Urinary bladder (tissue), 4 donors: Measurements from ENCODE around the gene PIP4K2A. TPM values are rescaled to one million over a fixed set of nuclear protein-coding genes. Genes with fewer than 3 reads are reported as not detected.

Experiments
- DNase-seq: peaks from one replicate; pipeline ENCODE4 v3.0.0-alpha.2; 2015; ENCODE audit errors: extremely low spot score
- H3K27ac ChIP-seq: one replicate; pipeline ENCODE4 v1.5.1; 2013; ENCODE audit warnings: low read depth, mild to moderate bottlenecking, moderate library complexity
- H3K36me3 ChIP-seq: one replicate; pipeline ENCODE4 v1.6.1; 2013; ENCODE audit warnings: mild to moderate bottlenecking, moderate library complexity; ENCODE audit not compliant: insufficient read depth
- H3K4me1 ChIP-seq: one replicate; pipeline ENCODE4 v1.6.1; 2013; ENCODE audit warnings: mild to moderate bottlenecking, moderate library complexity; ENCODE audit not compliant: insufficient read depth
- H3K4me3 ChIP-seq: one replicate; pipeline ENCODE4 v1.5.1; 2013; ENCODE audit warnings: low read depth, low read length
- WGBS: extraction: QIAGEN DNeasy Blood & Tissue Kit; methylation state at CpG from one replicate; pipeline ENCODE4 v1.1.7; 2013; 5-methylcytosine and 5-hydroxymethylcytosine counted together
- polyA plus RNA-seq: library from polyadenylated mRNA; stranded (reverse); fragments of 200-250 nt; gene quantifications from one replicate; pipeline ENCODE4 v1.2.3, GENCODE V29; 2013
- total RNA-seq: library from RNA; depleted of rRNA; stranded (reverse); fragments of >200 nt; gene quantifications from one replicate; pipeline ENCODE4 v1.2.3, GENCODE V29; 2014
- donor health status: healthy with polysubstance abuse.
- donor health status: healthy.

Gene PIP4K2A
- total and polyA plus RNA-seq, 2 donors: 27.0 to 29.1 TPM

DNA sequence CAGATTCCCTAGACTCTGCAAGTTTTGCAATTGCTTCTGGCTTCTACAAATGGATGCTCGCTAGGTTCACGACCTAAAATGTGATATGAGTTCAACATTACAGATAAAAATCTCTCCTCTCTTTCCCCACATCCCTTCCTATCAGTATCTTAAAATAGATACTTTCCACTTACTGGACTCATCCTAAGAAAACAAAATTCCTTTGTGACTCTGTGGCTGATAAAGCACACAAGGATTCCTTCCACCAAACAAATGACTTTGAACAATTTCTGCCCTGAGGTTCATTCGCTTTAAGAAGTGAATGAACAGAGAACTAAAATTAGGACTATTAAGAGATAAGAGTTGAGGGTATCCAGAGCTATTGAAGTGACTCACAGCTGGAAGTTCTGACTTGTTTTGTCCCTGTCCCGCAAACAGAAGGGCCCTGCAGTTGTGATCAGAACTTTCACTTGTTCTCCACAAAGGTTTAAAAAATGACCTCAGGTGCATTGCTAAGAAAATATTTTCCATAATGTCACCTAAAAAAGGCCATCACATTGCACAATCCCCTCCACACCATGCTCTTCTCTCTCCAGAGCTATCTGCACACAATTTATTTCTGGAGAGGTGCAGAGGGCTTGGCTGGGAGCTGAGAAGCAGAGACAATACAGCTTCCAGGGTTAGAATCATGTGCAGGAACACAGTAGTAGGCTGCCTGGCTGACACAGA lies 96.1 kb downstream of the PIP4K2A start:
- H3K4me1 ChIP-seq: peaks cover 5% of the 10 kb centered on the region
- WGBS: 36% methylated on average over 4 of the region's 4 CpGs
- no peak for DNase-seq
- no peak overlapping the region for H3K4me3 ChIP-seq
- H3K36me3 ChIP-seq: no peaks in the 10 kb centered on the region
- H3K27ac ChIP-seq: peak overlapping the region; percentile 17

DNA sequence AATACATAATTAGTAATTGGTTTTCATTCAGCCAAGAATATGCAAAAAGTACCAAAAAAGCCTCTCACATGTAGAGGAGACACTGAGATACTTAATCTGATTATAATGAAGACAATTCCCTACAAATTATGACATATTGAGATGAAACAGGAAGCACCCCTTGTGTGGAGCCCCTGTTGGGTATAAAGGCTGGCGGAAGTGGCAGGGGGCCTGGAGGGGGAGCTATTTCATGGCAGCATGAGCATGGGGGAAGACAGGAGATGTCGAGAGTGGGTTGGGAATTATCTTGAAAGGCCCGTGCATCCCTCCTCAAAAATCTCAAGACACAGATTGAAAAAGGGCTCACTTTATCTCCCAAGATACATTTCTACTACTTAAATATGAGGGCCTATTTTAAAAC lies 96.9 kb downstream of the PIP4K2A start:
- H3K4me1 ChIP-seq: peaks cover 5% of the 10 kb centered on the region
- 81% methylated on average over 3 of the region's 3 CpGs for WGBS

DNA sequence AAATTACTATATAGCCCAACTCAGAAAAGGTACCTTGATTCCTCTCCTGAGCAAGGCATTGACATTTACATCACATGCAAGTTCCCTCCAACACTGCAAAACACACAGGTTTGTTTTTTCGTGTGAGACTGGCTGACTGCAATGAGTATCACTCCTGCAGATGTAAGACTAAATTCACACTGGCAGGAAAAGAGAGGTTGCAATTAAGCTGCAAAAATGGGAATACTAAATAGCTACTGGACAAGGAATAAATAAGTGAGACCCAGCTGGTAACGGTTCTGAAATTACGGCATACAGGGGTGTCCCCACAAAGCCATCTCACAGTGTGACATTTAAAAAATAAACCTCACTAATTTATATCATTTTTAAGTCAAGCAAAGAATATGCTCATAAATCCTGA lies 97.3 kb downstream of the PIP4K2A start:
- no peak overlapping the region for H3K4me3 ChIP-seq
- peaks cover 5% of the 10 kb centered on the region for H3K4me1 ChIP-seq
- 90% methylated on average over 3 of the region's 3 CpGs for WGBS
- H3K27ac ChIP-seq: no peak overlapping the region
- H3K36me3 ChIP-seq: no peaks in the 10 kb centered on the region
- no peak for DNase-seq

More for the DNA sequence above, 96.9 kb downstream of the PIP4K2A start:
- Histone ChIP-seq H3K27ac (no peak overlapping the region), H3K36me3 (no peaks in the 10 kb centered on the region), H3K4me3 (no peak overlapping the region)
- no peak for DNase-seq

DNA sequence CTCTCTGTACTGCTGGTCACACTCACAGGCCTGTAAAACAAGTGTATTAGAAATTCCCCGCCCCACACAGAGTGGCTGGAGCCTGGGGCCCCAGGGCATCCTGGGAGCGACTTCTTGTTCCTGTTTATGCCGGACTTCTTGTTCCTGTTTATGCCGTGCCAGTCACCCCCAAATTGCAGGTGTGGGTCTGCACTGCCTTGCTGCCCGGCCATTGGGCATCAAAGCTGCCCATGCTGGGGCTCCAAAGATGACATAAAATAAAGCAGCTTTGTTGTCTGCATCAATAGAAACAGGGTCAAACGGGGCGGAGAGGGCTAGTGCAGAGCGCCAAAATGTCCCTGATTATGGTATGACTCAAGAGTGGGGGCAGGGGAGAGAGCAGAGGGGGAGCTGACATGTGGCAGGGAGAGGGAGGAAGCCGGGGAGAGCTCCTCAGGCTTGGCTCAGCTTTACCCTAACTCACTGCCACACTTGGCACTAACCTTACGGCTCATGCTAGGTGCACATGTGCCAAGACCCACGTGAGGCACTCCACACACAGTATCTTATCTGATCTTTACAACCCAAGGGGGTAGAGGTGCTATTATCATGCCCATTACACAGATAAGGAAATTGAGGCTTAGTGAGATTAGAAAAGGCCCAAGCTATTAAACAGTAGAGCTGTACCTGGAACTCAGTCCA lies 98.4 kb downstream of the PIP4K2A start:
- no peak overlapping the region for H3K27ac ChIP-seq
- no peaks in the 10 kb centered on the region for H3K36me3 ChIP-seq
- H3K4me3 ChIP-seq: no peak overlapping the region
- DNase-seq: no peak
- H3K4me1 ChIP-seq: peaks cover 4% of the 10 kb centered on the region
- WGBS: 64% methylated on average over 11 of the region's 11 CpGs

DNA sequence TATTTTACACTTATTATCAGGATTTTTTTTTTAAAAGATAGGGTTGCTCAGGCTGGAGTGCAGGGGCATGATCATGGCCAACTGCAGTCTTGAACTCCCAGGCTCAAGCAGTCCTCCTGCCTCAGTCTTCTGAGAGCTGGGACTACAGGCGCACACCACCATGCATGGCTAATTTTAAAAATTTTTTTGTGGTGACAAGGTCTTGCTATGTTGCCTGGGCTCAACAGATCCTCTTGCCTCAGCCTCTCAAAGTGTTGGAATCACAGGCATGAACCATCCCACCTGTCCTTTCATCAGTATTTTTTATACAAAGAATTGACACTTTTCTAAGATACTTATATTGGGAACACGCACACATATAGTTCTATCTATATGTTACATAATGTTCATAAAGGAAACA lies 99.3 kb downstream of the PIP4K2A start:
- no peaks in the 10 kb centered on the region for H3K4me1 ChIP-seq
- H3K4me3 ChIP-seq: no peak overlapping the region
- H3K36me3 ChIP-seq: no peaks in the 10 kb centered on the region
- no peak overlapping the region for H3K27ac ChIP-seq
- 97% methylated on average over 2 of the region's 2 CpGs for WGBS
- no peak for DNase-seq

DNA sequence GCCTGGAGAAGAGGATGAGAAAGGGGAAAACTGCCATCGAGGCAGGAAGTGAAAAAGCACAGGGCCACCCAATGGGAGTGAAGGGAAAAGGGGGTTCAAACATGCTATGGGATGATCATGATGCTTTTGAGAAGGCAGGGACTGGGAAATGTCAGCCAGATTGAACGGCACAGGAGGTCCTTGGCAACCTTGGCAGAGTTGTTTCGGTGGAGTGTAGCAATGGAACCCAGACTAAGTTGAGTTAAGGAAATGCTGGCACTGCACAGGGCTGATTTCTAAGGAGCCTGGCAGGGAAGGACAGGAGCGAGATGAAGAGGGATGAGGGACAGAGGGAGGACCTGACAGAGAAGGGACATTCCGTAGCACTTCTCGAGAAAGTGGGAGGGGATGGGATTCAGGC lies 101.4 kb downstream of the PIP4K2A start:
- Histone ChIP-seq H3K4me3 (no peak overlapping the region), H3K27ac (no peak overlapping the region), H3K4me1 (no peaks in the 10 kb centered on the region), H3K36me3 (no peaks in the 10 kb centered on the region)
- 93% methylated on average over 6 of the region's 6 CpGs for WGBS
- no peak for DNase-seq

DNA sequence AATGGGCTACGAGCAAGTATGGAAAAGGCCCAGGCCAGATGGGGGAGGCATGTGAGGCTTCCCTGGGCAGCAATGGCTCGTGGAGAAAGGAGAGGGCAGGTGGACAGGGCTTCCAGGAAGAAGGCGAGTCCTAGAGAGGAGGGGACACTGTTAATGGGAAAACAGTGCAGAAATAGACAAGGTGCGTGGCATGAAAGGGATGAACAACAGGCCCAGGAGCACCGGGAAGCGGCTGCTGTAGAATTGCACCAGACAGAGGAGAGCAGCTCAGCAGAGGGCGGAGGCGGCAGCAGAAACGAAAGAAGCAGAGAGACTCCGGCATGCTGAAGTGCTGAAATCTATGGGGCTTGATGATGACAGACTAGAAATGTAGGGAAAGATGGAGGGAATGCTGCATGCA lies 102.1 kb downstream of the PIP4K2A start:
- H3K27ac ChIP-seq: no peak overlapping the region
- H3K36me3 ChIP-seq: no peaks in the 10 kb centered on the region
- 84% methylated on average over 10 of the region's 10 CpGs for WGBS
- DNase-seq: no peak
- H3K4me3 ChIP-seq: no peak overlapping the region
- no peaks in the 10 kb centered on the region for H3K4me1 ChIP-seq

DNA sequence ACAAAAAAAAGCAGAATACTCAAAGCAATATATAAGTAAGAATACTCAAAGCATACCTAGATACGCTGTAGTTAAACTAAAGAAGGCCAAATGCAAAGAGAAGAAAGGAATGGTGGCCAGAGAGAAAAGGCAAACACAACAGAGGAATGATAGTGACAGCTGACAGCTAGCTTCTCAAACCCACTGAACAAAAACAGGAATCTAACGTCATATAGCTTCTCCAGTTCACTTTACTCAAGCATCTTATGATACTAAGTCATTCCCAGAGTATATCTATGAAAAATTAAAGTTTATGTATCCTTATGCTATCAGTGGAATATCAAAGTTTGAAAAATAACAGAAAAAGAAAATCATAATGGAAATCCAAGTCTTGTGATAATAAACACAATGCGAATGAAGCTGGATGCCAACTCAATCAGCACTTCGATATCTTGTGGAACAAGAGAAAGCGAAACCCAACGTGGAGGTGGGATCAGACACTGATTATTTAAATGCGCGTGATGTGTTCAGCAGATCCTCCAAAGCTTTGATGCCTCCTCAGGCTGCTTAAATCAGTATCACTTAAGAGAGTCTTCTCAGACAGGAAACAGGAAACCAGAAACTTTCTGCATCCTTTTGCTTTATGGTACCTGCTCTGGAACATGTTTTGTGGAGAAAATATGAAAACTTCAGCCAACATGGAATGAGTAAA lies 102.8 kb downstream of the PIP4K2A start:
- no peak overlapping the region for H3K4me3 ChIP-seq
- WGBS: 85% methylated on average over 8 of the region's 8 CpGs
- no peaks in the 10 kb centered on the region for H3K4me1 ChIP-seq
- H3K36me3 ChIP-seq: no peaks in the 10 kb centered on the region
- no peak overlapping the region for H3K27ac ChIP-seq
- DNase-seq: no peak

DNA sequence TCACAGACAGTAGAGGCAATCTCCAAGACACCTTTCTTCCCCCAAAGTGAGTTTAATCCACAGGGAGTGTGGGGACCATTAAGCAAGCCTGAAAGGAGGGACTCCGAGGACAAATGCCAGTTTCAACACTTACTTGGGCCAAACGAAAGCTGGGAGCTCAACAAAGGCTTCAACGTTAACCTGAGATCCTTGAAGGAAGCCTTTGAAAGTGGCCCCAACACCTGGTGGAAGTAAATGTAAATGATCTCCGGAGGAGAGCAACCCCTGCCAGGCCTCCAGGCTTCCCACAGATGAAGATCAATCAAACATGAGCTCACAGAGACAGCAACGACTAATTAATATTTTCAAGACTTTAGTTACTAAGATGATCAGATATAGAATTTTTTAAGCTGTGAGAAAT lies 103.8 kb downstream of the PIP4K2A start:
- WGBS: 76% methylated on average over 5 of the region's 5 CpGs
- no peaks in the 10 kb centered on the region for H3K4me1 ChIP-seq
- DNase-seq: no peak
- H3K27ac ChIP-seq: no peak overlapping the region
- no peak overlapping the region for H3K4me3 ChIP-seq
- no peaks in the 10 kb centered on the region for H3K36me3 ChIP-seq

DNA sequence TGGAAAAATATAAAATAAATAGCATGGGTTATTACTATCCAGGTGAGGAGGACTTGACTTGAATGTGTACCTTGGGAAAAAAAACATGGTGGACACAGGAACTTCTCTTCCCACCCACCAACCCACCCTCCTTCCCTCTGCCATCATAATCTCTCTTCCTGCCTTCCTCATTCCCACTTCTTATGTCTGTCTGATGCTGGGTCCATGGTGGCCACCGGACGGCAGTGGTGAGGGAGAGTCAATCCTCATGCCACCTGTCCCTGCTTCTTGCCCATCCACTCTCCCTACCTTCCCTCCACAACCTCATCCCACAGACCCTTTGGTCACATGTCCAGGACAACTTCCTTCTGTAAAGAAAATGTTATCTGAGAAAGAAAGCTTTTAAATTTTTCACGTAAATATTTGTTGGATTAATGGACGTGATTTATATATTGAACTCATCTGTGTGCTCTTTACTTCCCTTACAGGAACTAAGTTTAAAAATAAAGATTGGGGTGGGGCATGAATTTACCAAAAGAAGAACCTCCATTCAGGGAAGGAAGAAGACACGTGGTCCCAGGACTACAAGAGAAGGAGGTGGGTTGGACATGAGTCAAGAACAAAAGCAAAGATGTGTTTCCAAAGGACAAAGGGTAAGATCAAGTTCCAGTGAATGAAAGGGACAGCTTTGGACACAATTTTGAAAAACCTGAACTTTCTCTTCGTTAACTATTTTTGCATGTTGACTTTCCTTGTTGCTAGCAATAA lies 104.5 kb downstream of the PIP4K2A start:
- 50% methylated on average over 6 of the region's 6 CpGs for WGBS
- DNase-seq: no peak
- H3K27ac ChIP-seq: no peak overlapping the region
- H3K4me1 ChIP-seq: no peaks in the 10 kb centered on the region
- no peaks in the 10 kb centered on the region for H3K36me3 ChIP-seq
- no peak overlapping the region for H3K4me3 ChIP-seq

DNA sequence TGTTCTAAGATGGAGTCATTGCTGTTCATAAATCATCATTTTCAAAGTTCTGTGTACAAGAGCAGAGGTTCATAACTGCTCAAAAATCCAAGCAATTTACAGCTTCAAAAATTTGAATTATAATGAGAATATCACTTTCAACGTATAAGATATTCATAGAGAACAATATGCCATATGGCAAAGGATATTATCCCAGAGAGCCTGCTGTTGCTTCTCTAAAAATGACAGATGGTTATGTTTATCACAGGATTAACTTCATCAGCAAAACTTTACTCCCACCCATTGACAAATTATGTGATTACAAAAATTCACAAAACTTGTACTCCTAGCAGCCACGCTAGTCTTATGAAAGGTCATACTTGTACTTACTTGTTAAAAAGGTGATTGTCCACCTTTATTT lies 105.1 kb downstream of the PIP4K2A start:
- DNase-seq: no peak

DNA sequence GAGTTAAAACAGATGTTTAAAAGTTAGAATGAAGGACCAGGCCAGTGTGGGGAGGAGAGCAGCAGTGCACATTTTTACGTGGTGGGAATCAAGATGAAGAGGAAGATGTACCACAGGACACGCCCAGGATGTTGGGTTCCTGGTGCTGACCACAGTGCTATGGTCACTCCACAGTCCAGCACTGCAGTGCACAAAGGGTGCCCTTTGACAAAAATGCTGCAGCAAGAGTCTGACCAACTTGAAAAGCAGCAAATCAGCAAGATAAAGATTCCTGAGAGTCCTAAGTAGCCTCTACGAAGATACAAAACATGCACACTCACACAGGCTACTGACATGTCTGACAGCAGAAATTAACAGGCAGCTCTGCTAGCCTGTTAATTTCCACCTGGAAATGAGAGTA lies 107.1 kb downstream of the PIP4K2A start:
- WGBS: 42% methylated on average over 3 of the region's 3 CpGs
- Histone ChIP-seq H3K27ac (no peak overlapping the region), H3K4me1 (no peaks in the 10 kb centered on the region), H3K36me3 (no peaks in the 10 kb centered on the region), H3K4me3 (no peak overlapping the region)
- no peak for DNase-seq

More for the DNA sequence above, 105.1 kb downstream of the PIP4K2A start:
- H3K4me1 ChIP-seq: no peaks in the 10 kb centered on the region
- no peaks in the 10 kb centered on the region for H3K36me3 ChIP-seq
- H3K27ac ChIP-seq: no peak overlapping the region
- H3K4me3 ChIP-seq: no peak overlapping the region
- 77% methylated on average over 2 of the region's 2 CpGs for WGBS

DNA sequence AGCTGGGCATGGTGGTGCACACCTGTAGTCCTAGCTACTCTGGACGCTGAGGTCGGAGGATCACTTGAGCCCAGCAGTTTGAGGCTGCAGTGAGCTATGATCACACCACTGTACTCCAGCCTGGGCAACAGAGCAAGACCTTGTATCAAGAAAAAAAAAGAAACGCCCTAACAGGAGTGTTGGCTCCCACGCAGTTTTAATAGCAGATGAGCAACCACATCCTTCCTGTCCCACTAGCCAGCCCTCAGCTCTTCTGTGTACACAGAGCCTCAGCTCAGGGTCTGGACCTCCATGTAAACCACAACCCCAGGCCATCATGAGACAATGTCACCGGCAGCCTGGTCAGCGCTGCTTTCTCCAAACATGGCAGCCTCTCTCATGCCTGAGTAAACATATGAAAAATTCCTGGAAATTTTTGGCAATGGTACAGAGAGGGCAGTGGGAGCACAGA lies 108.2 kb downstream of the PIP4K2A start:
- 68% methylated on average over 6 of the region's 6 CpGs for WGBS
- DNase-seq: no peak

More for the DNA sequence above, 108.2 kb downstream of the PIP4K2A start:
- H3K36me3 ChIP-seq: no peaks in the 10 kb centered on the region
- no peaks in the 10 kb centered on the region for H3K4me1 ChIP-seq
- H3K27ac ChIP-seq: no peak overlapping the region
- H3K4me3 ChIP-seq: no peak overlapping the region
